Measurements from ENCODE around the gene ABT1.

ABT1 gene

DNA sequence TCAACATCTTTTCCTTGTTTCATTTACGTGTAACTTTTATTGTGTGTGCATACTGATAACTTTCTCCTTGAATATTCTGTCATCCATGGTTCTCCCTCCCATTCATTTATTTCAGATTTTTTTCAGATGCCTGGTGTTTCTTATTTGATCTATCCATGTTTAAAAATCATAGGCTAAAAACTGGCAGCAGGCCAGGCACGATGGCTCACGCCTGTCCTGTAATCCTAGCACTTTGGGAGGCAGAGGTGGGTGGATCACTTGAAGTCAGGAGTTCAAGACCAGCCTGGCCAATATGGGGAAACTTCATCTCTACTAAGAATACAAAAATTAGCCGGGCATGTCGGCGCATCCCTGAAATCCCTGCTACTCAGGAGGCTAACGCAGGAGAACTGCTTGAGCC lies 31.1 kb downstream of the ABT1 start:
- Histone ChIP-seq H3K4me3 (ENCODE audit: low read length) (no peak overlapping the region), H3K79me2 (ENCODE audit: low read length) (no peaks in the 10 kb centered on the region), H2AFZ (ENCODE audit: low read length) (no peak overlapping the region), H3K9me2 (replicated peaks; ENCODE audit: insufficient read depth, low read length) (no peaks in the 10 kb centered on the region), H3K27ac (ENCODE audit: low read length) (no peak overlapping the region), H3K4me2 (ENCODE audit: low read depth, low read length) (no peak overlapping the region), H3K9ac (ENCODE audit: low read length) (no peak overlapping the region), H3K36me3 (replicated peaks; ENCODE audit: insufficient read depth, low read length) (no peaks in the 10 kb centered on the region), H3K27me3 (replicated peaks; ENCODE audit: insufficient read depth, low read length) (no peaks in the 10 kb centered on the region), H3K4me1 (ENCODE audit: low read length) (no peaks in the 10 kb centered on the region), H3F3A (ENCODE audit: insufficient read depth, low read length) (no peaks in the 10 kb centered on the region), H3K9me3 (replicated peaks; ENCODE audit: insufficient read depth, low read length) (no peaks in the 10 kb centered on the region), H4K20me1 (ENCODE audit: insufficient read depth, low read length) (no peaks in the 10 kb centered on the region)
- no peak for DNase-seq
- TF ChIP-seq EZH2 (optimal IDR thresholded peaks at IDR 0.05; ENCODE audit: low read depth, low read length): no peak
- TF ChIP-seq EZH2phosphoT487 (IDR thresholded peaks at IDR 0.05; ENCODE audit: low read length): no peak
- TF ChIP-seq, protein P1, sequence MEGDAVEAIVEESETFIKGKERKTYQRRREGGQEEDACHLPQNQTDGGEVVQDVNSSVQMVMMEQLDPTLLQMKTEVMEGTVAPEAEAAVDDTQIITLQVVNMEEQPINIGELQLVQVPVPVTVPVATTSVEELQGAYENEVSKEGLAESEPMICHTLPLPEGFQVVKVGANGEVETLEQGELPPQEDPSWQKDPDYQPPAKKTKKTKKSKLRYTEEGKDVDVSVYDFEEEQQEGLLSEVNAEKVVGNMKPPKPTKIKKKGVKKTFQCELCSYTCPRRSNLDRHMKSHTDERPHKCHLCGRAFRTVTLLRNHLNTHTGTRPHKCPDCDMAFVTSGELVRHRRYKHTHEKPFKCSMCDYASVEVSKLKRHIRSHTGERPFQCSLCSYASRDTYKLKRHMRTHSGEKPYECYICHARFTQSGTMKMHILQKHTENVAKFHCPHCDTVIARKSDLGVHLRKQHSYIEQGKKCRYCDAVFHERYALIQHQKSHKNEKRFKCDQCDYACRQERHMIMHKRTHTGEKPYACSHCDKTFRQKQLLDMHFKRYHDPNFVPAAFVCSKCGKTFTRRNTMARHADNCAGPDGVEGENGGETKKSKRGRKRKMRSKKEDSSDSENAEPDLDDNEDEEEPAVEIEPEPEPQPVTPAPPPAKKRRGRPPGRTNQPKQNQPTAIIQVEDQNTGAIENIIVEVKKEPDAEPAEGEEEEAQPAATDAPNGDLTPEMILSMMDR (IDR thresholded peaks at IDR 0.05; ENCODE audit: low read length): no peak

DNA sequence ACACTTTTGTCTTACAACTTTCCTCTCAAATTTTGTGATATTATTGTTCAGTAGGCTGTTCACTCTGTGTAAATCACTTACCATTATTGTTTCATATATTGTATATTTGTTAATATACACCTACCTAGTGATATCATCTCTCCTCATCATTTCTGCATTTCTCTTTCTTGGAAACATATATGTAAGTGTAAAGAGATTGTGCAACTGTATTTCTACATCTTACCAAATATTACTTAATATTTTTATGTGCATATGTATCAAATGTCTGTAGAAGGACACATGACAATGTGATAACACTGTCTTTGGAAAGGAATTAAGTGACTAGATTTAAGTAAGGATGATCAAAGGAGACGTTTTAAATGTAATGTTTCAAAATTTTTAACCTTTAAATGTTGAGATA lies 32.6 kb downstream of the ABT1 start:
- Histone ChIP-seq H3K9me2 (replicated peaks; ENCODE audit: insufficient read depth, low read length) (no peaks in the 10 kb centered on the region), H3K4me2 (ENCODE audit: low read depth, low read length) (no peak overlapping the region), H4K20me1 (ENCODE audit: insufficient read depth, low read length) (no peaks in the 10 kb centered on the region), H3K4me1 (ENCODE audit: low read length) (no peaks in the 10 kb centered on the region), H3K4me3 (ENCODE audit: low read length) (no peak overlapping the region), H3K9ac (ENCODE audit: low read length) (no peak overlapping the region), H3F3A (ENCODE audit: insufficient read depth, low read length) (no peaks in the 10 kb centered on the region), H3K9me3 (replicated peaks; ENCODE audit: insufficient read depth, low read length) (no peaks in the 10 kb centered on the region), H3K27ac (ENCODE audit: low read length) (no peak overlapping the region), H3K36me3 (replicated peaks; ENCODE audit: insufficient read depth, low read length) (no peaks in the 10 kb centered on the region), H3K79me2 (ENCODE audit: low read length) (no peaks in the 10 kb centered on the region), H2AFZ (ENCODE audit: low read length) (no peak overlapping the region), H3K27me3 (replicated peaks; ENCODE audit: insufficient read depth, low read length) (no peaks in the 10 kb centered on the region)
- DNase-seq: no peak
- TF ChIP-seq, protein P1 (IDR thresholded peaks at IDR 0.05; ENCODE audit: low read length): no peak
- TF ChIP-seq EZH2phosphoT487 (IDR thresholded peaks at IDR 0.05; ENCODE audit: low read length) (no peak), EZH2 (optimal IDR thresholded peaks at IDR 0.05; ENCODE audit: low read depth, low read length) (no peak)

DNA sequence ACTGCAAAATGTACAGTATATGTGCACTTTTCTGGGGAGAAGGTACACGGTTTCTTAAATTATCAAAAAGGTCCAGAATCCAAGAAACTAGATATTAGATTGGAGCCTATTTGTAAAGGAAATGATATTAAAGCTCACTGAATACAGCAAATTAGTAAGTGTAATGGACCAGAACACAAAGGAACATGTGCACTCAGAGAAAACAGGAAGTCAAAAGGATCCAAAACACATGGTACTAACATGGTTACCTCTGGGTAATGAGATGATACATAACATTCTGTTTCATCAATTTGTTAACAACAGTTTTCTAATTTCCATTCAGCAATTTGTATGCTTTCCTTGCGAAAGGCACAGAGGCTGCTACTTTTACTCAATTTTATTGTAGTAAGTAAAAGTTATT lies 44.1 kb downstream of the ABT1 start:
- Histone ChIP-seq H3K9me2 (replicated peaks; ENCODE audit: insufficient read depth, low read length) (no peaks in the 10 kb centered on the region), H3K4me2 (ENCODE audit: low read depth, low read length) (no peak overlapping the region), H3K4me3 (ENCODE audit: low read length) (no peak overlapping the region), H3K9me3 (replicated peaks; ENCODE audit: insufficient read depth, low read length) (0 out of 2 replicates have a peak, but pooled peaks cover 2% of the 10 kb centered on the region), H3F3A (ENCODE audit: insufficient read depth, low read length) (no peaks in the 10 kb centered on the region), H3K36me3 (replicated peaks; ENCODE audit: insufficient read depth, low read length) (peaks cover 25% of the 10 kb centered on the region), H2AFZ (ENCODE audit: low read length) (no peak overlapping the region), H3K27me3 (replicated peaks; ENCODE audit: insufficient read depth, low read length) (no peaks in the 10 kb centered on the region), H3K4me1 (ENCODE audit: low read length) (no peaks in the 10 kb centered on the region), H3K79me2 (ENCODE audit: low read length) (peaks cover 19% of the 10 kb centered on the region), H4K20me1 (ENCODE audit: insufficient read depth, low read length) (no peaks in the 10 kb centered on the region), H3K9ac (ENCODE audit: low read length) (no peak overlapping the region), H3K27ac (ENCODE audit: low read length) (no peak overlapping the region)
- TF ChIP-seq EZH2phosphoT487 (IDR thresholded peaks at IDR 0.05; ENCODE audit: low read length) (no peak), EZH2 (optimal IDR thresholded peaks at IDR 0.05; ENCODE audit: low read depth, low read length) (no peak)
- TF ChIP-seq, protein P1 (IDR thresholded peaks at IDR 0.05; ENCODE audit: low read length): no peak
- DNase-seq: no peak

All from MM.1S (cell line).